SK-N-SH (cell line): ENCODE results near the gene TFPI.

ENCODE experiments used
- CTCF ChIP-seq: fragments of 200-600 bp; sonication (generic); IDR thresholded peaks from 2 replicates; pipeline ENCODE4 v1.6.1; 2017; ENCODE audit warnings: antibody characterized with exemption, mild to moderate bottlenecking, moderate library complexity
- EP300 ChIP-seq, 2 experiments: IDR thresholded peaks; 2 replicates each; pipeline versions ENCODE4 v1.4.0 to v1.6.1; 2012; ENCODE audit warnings: borderline replicate concordance in 1 of 2, low read depth in 1 of 2, low read length in 1 of 2
- FOXM1 ChIP-seq: IDR thresholded peaks from 2 replicates; pipeline ENCODE4 v1.4.0; 2012; ENCODE audit warnings: low read depth, mild to moderate bottlenecking
- JUND ChIP-seq: IDR thresholded peaks from 2 replicates; pipeline ENCODE4 v1.4.0; 2012
- MXI1 ChIP-seq: IDR thresholded peaks from 2 replicates; pipeline ENCODE4 v1.6.1; 2012; ENCODE audit warnings: mild to moderate bottlenecking, low read depth, low read length, improper control_type of control experiment
- NRF1 ChIP-seq: IDR thresholded peaks from 2 replicates; pipeline ENCODE4 v1.6.1; 2012; ENCODE audit warnings: low read depth, mild to moderate bottlenecking, low read length
- POLR2AphosphoS5 ChIP-seq: IDR thresholded peaks from 2 replicates; pipeline ENCODE4 v1.6.1; 2012; ENCODE audit warnings: low read depth, low read length
- RCOR1 ChIP-seq: fragments of 150-350 bp; IDR thresholded peaks from 2 replicates; pipeline ENCODE4 v1.6.1; 2017; ENCODE audit warnings: antibody characterized with exemption, low read length
- SIN3A ChIP-seq: IDR thresholded peaks from 2 replicates; pipeline ENCODE4 v1.6.1; 2012; ENCODE audit warnings: low read depth, mild to moderate bottlenecking, low read length, moderate library complexity, borderline replicate concordance
- SMC3 ChIP-seq: IDR thresholded peaks from 2 replicates; pipeline ENCODE4 v1.6.1; 2012; ENCODE audit warnings: low read depth, low read length, improper control_type of control experiment
- YY1 ChIP-seq: IDR thresholded peaks from 2 replicates; pipeline ENCODE4 v1.4.0; 2012; ENCODE audit warnings: low read depth, mild to moderate bottlenecking
- TF ChIP-seq, protein P1 (sequence below): fragments of 150-350 bp; IDR thresholded peaks from 2 replicates; pipeline ENCODE4 v1.6.1; 2016; ENCODE audit warnings: mild to moderate bottlenecking, low read depth, low read length

- TF ChIP-seq JUND = no peak
- no peak for TF ChIP-seq YY1
- TF ChIP-seq EP300 (IDR thresholded peaks at IDR 0.05; ENCODE audit: borderline replicate concordance in 1 of 2, low read depth in 1 of 2, low read length in 1 of 2) = no peak
- peak; percentile 98 for TF ChIP-seq SMC3
- TF ChIP-seq CTCF = peak; percentile 88
- TF ChIP-seq SIN3A = no peak
- TF ChIP-seq FOXM1 = no peak
- no peak for TF ChIP-seq NRF1
- TF ChIP-seq POLR2AphosphoS5 = no peak
- no peak for TF ChIP-seq MXI1
- TF ChIP-seq, protein P1, sequence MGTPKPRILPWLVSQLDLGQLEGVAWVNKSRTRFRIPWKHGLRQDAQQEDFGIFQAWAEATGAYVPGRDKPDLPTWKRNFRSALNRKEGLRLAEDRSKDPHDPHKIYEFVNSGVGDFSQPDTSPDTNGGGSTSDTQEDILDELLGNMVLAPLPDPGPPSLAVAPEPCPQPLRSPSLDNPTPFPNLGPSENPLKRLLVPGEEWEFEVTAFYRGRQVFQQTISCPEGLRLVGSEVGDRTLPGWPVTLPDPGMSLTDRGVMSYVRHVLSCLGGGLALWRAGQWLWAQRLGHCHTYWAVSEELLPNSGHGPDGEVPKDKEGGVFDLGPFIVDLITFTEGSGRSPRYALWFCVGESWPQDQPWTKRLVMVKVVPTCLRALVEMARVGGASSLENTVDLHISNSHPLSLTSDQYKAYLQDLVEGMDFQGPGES = no peak
- TF ChIP-seq RCOR1 = peak; percentile 40; the same call in 1 of the 2 replicates
Measured at GRCh38 chr2:187499941-187500532, 54.2 kb downstream of the TFPI start.
